DMS53 (cell line): ENCODE data around the gene NKD1.
"Not testable (repeated sequence)": the region's sequence is repeated elsewhere in the genome, so short reads cannot be mapped to it uniquely, and the experiment has no call there.

Source experiments
- DNase-seq: peaks from one replicate; lab custom pipeline; 2025; lab: John Stamatoyannopoulos, UW

The NKD1 gene

DNA sequence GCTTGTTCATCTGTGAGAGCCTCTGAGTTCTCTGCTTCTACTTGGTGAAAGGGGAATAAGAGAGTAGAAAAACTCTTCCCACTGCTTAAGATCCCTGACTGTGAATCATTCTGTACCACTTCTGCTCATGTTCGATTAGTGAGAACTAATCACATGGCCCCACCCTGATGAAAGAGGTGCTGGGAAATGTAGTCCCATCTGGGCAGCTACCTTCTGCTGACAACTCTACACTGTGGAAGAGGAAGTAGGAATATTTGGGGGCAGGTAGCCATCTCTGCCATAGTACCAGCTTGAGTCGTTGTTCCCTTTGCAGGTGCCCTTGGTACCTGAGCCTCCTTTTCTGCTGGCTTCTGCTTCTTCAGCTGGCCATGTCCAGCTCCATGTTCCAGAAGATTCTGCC lies 29.9 kb downstream of the NKD1 start:
- DNase-seq, result no peak

DNA sequence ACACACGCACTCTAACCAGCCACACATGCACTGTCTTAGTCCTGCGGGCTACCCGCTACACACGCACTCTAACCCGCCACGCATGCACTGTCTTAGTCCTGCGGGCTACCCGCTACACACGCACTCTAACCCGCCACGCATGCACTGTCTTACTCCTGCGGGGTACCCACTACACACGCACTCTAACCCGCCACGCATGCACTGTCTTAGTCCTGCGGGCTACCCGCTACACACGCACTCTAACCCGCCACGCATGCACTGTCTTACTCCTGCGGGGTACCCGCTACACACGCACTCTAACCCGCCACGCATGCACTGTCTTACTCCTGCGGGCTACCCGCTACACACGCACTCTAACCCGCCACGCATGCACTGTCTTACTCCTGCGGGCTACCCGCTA lies 31.2 kb downstream of the NKD1 start:
- not testable (repeated sequence) for DNase-seq

DNA sequence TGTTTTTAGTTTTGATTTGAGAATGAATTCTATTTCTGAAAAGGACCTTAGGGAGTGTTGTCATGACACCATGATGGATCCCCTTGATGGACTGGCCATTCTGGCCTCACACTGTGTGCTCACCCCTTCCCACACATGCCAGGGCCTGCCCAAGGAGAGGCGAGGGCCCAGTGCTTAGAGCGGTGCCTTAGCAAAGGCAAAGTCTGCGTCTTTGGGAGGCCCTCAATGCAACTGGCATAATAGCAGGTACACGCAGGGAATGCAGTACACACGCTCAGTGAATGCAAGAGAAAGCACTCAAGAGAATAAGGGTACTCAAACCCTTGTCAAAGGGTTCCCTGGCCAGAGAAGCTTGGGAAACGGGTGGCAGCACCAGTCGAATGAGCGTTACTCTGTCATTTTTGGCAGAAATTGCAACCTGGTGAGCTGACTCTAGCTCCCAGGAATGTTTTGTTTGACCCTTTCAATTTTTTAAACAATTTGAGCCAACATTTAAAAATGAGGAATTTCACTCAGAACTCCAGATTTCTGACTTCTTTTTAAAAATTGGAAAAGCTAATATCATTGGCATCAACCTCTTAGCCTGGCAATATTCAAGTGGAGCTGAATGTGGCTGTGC lies 32.1 kb downstream of the NKD1 start:
- no peak for DNase-seq

DNA sequence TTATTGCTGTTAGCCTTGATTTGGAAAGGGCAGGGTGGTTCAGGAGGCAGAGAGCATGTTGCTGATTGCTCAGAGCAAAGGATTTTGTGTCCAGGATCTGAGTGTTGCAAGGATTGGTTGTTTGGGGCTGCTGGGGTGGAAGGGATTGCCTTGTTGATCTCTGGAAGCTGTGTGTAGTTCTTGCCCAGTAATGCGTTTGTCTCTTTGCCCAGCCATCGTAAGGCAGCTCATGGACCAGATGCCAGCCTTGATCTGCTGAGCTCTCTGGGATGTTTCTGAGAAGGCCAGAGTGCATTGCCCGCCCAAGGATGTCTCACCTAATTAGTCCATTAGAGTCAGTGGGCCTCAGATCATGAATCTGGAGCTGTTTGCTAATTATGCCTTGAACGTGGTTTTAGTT lies 33.6 kb downstream of the NKD1 start:
- no peak for DNase-seq

DNA sequence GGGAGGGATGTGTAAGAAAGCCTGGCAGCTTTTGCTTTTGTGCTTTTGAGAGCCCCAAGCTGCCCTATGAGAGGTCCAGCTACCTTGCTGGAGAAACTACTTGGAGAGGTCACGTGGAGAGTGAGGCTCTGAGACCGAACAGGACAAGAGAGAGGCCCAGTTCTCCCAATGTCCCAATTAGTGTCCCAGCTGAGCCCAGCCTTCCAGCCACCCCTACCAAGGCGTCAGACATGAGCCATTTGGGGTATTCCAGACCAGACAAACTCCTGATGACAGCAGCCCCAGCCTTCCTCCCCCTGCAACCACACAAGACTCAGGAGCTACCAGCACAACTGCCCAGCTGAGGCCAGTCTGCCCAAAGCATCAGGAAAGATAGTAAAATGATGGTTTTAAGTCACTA lies 35.0 kb downstream of the NKD1 start:
- DNase-seq, result no peak

DNA sequence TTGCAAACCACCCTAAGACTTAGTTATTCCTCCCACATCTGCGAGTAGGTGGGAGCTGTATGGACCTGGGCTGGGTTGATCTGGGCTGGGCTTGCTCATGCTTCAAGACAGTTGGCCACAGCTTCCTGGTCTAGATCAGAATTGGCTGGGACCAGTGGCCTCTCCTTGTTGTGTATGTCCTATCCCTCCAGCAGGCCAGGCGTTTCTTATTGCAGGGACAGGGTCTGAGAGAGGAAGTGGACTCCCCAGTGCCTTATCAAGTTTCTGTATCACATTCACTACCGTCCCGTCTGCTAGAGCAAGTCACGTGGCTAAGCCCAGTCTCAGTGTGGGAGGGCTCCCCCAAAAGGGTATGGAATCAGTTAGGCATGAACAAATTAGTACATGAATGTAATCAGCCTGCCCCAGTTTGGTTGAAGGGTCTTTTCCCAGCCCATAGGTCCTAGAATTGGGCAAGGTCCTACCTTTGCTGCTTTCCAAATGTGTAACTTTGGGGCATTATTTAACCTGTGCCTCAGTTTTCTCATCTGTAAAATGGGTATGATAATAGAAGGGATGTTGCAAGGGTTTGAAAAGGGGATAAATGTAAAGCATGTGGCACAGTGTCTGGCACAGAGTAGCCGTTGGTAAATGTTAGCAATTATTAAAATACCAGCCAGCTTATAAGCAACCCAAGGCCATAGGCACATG lies 36.0 kb downstream of the NKD1 start:
- no peak for DNase-seq

DNA sequence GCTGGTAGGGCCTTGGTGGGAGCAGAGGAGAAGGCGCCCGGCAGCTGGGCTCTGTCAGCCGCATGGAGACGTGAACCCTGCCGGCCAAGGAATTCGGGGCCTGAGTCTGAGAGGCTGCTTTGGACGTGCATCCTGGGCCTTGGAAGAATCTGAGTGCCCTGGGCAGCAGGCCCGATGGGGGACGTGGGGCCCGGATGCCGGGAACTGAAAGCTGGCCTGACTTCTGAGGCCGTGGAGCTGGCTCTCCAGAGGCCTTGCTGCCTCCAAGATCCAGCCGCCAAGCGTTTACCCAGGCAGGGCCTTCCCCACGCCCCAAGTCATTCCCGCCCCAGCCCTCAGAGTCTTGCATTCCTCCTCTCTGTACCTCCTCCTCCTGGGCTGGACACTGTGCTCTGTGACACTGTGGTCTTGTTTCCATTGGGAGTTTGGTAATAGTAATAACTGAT lies 37.2 kb downstream of the NKD1 start:
- no peak for DNase-seq

DNA sequence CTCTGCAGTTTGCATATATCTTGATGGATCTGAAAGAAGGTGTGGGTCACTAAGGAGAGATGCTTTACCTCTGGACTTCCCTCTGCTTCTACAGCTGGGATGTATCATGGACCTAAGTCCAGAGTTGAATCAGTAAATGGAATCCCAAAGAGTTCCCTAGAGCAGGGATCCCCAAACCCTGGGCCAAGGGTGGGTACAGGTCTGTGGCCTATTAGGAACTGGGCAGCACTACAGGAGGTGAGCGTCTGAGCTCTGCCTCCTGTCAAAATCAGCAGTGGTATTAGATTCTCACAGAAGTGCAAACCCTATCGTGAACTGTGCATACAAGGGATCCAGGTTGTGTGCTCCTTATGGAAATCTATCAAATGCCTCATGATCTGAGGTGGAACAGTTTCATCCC lies 39.3 kb downstream of the NKD1 start:
- DNase-seq, result no peak

DNA sequence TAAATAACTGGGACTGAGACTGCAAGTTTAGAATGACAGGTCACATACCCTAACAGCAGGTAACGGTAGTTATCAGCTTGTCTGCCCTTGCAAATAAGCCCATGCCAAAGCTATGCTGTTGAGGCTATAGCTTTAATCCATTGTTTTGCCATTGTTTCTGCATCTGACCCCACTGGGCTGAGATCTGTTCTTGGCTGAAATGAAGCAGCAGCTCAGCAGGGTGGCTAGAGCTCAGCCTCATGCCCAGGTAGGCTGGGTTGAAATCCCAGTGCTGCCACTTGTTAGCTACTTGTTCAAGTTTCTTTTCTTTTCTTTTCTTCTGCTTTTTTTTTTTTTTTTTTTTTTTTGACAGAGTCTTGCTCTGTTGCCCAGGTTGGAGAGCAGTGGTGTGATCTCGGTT lies 40.1 kb downstream of the NKD1 start:
- no peak for DNase-seq

DNA sequence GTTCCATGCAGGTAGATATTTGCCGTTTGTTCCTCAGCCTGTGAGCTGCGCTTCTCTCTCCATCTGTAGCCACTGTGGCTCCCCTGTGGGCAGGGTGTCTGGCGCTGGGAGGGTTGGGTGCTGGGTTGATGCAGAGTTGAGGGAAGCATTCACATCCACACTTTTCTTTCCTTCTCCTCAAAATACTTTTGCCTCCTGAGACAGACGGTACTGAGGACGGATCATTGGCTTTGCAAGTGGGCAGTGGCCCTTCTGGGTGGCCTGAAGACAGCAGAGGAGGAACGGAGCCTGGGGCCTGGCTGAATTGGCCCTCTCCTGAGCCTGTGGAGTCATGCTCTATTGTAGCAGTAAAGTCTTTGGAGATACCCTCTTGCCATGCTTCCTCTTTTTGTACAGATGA lies 43.0 kb downstream of the NKD1 start:
- no peak for DNase-seq

DNA sequence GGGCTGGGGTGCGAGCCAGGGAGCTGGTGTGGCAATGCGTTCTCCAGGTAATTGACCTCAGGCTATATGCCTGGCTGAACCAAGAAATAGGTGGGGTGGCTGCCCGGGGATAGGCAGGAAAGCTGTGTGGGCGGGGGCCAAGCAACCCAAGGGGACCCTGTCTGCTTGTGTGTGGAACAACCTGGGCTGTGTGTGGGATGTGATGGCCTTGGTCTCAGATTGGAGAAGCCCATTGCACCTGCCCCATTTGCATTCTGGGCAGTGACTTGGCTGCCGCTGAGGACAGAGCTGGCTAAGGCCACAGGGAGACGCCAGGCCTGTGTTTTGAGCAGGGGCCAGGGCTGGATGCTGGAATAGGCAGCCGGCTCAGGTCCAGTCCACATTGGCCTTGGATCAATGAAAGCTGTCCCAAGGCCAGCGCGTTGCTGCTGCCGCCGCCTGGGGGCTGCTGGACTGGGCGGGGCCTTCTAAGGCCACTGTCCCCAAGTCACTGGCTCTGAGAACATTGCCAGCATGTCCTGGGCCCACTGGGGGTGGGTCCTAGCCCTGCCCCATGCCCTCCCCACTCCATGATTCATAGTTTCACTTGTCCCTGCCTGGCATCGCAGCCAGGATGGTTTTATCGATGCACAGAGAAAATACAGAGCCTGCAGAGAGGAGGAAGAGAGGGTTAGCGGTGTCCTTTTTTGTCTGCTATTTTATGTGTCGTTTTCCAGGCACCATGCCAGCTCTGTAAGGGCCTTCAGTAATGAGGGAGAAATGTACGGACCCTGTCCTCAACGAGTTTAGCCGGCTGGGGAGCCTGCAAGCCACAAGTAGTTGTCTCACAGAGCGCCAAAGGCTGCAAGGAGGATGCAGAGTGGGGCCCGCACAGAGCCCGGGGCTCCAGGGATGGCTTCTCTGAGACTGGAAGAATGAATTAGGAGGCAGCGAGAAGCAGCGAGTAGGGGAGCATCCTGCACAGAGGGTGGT lies 43.9 kb downstream of the NKD1 start:
- DNase-seq, result no peak

DNA sequence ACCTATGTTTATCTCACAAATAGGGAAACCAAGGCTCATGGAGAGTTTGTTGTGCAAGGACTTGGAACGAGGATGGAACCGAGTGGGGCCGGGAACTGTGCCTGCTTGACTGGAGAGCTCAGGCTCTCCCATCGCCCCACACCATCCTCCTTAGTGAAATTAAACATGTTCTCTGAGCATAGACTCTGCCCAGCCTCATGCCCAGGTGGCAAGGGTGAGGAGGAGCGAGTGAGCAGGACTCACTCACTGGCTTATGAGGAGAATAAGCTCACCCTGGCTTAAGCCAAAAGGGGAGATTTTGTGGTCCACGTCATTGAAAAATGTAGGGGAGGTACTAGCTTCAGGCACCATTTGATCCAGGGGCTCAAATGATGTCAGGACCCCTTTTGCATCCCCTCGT lies 44.8 kb downstream of the NKD1 start:
- no peak for DNase-seq

DNA sequence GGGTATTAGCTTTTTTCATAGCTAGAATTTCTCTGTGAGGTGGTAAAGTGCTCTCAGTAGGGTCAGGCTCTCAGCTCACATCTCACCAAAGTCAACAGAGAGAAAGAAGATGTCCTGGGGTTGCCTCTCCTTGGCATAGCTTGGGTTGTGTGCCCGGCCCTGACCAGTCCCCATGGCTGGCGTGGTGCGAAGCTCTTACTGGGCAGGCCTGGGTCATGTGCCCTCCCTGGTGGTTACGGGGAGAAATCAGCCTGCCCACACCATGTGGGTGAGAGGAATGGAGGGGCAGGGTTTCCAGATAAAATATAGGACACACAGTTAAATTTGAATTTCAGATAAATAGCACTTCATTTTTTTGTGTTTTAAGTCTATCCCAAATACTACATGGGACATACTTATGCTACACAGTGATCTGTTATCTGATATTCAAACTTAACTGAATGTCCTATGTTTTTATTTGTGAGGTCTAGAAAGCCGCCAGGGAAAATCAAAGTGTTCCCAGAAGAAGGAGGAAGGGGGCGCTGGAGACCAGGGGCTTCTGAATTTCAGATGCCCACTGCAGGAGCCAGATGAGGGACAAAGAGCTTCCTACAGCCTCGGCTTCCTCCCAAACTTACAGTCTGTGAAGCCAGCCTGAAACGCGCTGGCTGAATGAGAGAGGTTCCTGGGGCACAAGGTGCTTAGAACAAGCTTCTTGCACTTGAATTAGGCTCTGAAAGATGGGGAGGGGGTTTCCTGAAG lies 45.4 kb downstream of the NKD1 start:
- DNase-seq, result no peak

DNA sequence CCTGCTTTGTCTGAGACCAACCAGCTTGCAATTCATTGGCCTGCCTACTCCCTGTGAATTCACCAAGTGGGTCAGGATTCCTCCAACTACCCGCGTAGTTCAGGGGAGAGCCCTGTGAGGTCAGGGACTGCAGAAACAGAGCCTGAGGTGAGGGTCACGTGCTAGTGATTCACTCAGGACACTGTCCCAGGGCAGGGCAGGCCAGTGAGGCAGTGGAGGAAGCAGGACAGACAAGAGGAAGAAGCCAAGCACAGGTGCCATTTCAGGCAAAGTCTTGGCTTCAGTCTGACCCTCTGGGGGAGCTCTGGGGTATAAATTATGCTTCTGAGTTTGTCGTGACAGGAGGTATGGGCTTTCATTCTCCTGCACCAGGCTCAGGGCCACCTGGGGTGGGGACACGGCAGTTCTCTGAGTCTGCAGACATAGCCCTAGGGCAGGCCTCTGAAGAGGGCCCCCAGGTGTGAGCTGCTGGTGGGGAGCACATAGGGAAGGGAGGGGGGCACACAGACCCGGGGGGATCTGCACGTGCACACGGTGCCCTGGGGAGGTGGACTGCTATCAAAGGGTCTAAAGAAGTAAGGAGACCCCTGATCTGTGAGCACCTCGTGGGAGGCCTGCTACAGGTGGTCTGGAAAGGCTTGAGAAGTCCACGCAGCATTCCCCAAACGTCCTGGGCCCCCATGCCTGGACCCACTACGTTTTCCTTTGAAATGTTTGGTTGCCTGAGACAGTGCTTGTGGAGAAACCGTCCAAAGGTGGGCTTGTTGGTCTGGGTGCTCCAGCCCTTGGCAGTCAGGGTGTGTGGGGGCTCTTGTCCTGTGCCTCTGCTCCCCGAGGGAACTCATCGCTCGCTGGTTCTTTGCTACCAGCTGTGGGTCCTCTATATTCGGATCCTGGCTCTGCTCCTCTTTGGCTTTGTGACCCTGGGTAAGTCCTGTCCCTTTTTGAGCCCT lies 46.4 kb downstream of the NKD1 start:
- DNase-seq, result no peak

DNA sequence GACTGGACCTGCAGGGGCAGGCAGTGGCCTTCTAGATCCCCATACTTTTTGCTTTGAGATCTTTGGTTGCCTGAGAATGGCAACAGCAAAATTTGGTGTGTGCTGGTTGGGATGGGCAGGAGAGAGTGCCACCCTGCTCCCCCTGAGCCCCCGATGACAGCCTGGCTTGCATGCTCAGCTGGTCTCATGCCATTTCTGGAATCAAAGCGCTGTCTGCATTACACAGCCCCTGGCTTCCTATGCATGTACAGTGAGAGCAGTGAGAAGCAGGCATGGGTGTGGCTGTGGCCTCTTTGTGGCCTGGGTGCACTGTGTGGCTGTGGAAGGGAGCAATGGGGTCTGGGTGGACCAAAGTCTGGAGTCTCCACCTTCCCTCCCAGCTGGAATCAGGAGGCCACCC lies 47.7 kb downstream of the NKD1 start:
- no peak for DNase-seq

DNA sequence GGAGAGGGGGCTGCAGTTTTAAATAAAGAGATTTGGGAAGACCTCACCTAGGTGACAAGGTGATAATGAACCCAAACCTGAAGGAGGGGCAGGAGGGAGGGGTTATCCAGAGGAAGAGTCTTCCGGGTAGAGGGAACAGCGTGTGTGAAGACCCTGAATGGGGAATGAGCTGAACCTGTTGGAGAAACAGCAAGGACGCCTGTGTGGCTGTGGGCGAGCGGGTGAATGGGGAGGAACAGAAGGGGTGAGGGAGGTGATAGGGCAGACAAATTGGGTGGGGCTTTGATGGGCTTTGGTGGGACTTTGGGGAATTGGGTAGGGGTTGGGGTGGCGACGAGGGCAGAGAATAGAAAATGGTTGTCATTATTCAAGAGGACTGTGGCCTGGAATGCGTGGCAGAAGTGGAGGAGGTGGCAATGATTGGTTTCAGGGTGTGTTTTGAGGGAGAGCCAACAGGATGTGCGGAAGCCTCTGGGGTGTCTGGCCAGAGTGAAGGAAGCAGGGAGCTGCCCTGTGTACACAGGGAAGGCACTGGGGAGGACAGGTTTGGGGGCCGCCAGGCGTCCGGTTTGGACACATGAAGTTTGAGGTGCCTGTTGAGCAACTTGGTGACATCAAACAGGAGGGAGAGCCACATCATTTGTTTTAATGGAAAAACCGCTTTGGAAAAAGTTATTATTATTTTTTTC lies 48.7 kb downstream of the NKD1 start:
- no peak for DNase-seq

DNA sequence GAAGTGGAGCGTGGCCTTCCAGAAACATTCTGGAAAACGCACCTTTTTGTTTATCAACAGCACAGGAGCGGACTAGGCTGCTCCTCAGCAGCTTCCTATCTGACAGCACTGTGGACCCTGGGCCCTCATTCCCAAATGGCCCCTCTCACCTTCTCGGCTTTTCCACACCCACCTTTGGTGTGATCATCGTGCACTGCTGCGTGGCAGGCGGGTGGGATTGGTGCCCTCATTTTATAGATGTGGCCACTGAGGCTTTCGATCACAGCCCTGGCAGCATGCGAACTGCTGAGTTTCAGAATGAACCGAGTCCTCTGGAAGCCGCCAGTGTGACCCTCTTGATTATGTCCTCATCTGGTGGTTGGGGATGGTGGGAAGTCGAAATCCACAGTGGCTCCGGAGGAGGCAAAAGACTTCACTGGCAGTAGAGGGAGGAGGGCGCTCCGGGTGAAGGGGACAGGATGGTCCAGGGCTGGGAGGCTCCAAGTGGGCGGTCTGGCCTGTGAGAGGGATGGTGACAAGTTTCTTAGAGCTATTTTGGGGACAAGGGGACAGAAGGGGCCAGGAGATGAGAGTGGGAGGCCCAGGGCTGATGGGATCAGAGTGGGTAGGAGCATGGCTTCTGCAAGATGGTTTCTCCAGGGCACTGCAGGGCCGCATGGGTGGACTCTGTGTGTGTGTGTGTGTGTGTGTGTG lies 49.5 kb downstream of the NKD1 start:
- DNase-seq, result no peak

DNA sequence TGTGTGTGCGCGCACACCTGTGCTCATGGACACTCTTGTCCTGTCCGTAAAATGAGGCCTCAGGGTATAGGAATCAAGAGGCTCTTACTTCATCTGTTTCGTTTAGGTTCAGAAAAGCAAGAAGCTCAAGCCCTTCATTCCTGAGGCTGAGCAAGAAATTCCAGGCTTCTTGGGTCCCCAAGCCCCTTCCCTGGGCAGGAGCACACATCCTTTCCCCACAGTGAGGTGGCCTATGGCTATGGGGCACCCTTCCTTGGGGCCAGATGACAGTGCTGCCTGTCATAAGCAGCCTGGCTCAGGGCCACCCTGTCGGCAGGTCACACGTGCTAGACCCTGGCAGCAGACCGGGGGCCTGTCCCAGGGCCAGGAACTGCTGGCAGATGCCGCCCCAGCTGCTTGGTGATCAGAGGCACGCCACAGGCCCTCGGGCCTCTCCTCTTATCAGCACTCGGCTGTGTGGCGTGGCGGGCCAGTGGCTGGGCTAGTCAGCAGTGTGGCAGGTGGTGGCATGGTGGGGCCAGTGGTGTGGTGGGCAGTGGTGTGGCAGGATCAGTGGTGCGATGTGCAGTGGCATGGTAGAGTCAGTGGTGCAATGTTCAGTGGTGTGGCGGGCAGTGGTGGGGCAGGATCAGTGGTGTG lies 50.2 kb downstream of the NKD1 start:
- no peak for DNase-seq

DNA sequence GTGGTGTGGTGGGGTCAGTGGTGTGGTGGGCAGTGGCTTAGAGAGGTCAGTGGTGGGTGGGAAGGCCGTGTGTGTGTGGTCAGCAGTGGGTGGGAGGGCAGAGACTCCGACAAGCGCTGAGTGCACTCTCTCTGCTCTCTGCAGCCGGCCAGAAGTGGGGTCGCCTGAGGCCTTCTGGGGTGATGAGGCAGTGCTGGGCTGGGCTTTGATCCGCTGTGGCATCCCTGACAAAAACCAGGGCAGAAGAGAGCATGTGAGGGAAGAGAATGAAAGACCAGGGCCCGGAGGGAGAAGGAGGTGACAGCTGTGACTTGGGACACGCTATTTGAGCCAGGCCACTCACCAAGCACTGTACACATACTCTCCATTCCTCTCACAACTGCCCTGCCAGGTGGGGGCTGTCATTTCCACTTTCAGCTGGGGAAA lies 50.8 kb downstream of the NKD1 start:
- no peak for DNase-seq
